GM12878 (cell line): ENCODE results near the gene POLDIP3. TPM values are rescaled to one million over a fixed set of nuclear protein-coding genes. Genes with fewer than 3 reads are reported as not detected.

Experiments
- ATAC-seq: fragments of 200-7000 bp; cut with Tn5 transposase; 3 replicates; pipeline ENCODE4 v1.9.1; 2020; ENCODE audit warnings: mild to moderate bottlenecking, moderate library complexity
- BruUV-seq: library from RNA; stranded (reverse); fragments of 400-500 nt; replicated peaks from 2 replicates; lab custom pipeline; 2021; lab: Mats Ljungman, UMichigan
- CTCF ChIA-PET: fragments of 300-600 bp; sonication (Branson Sonifier 250); formaldehyde crosslinking; extraction: SDS; loops from one replicate; lab custom pipeline; 2021; ENCODE audit warnings: inconsistent platforms; lab: Yijun Ruan, JAX
- POLR2A ChIA-PET: fragments of 350-600 bp; formaldehyde crosslinking; extraction: SDS; loops from one replicate; lab custom pipeline; 2021; ENCODE audit warnings: inconsistent platforms; lab: Charles Lee
- RAD21 ChIA-PET: fragments of 300-600 bp; sonication (Branson Sonifier 250); formaldehyde crosslinking; loops from one replicate; lab custom pipeline; 2023; ENCODE audit warnings: antibody characterized with exemption; ENCODE audit not compliant: unreplicated experiment; lab: Charles Lee
- SMC1A ChIA-PET: fragments of 300-600 bp; sonication (Branson Sonifier 250); formaldehyde crosslinking; loops from one replicate; lab custom pipeline; 2023; ENCODE audit not compliant: unreplicated experiment, uncharacterized antibody; lab: Charles Lee
- DNase-seq: peaks from one replicate; pipeline ENCODE4 v3.0.0-alpha.2; 2011; ENCODE audit warnings: low read depth, low spot score
- FAIRE-seq: peaks from 3 replicates; lab custom pipeline; 2011; peaks lifted over from hg19 to GRCh38; lab: Jason Lieb, UNC
- H2AFZ ChIP-seq: 2 replicates; pipeline ENCODE4 v1.6.0; 2011; ENCODE audit warnings: low read depth, low read length, control low read depth; ENCODE audit not compliant: control insufficient read depth
- H3K27ac ChIP-seq: 2 replicates; pipeline ENCODE4 v1.5.1; 2011; ENCODE audit warnings: control low read depth; ENCODE audit not compliant: control insufficient read depth, insufficient read depth
- H3K27me3 ChIP-seq, 2 experiments: replicated peaks in 1 of 2; 2 replicates each; pipeline versions ENCODE4 v1.6.0 to v1.6.1; 2011; ENCODE audit warnings: low read length in 1 of 2; ENCODE audit not compliant: control insufficient read depth in 2 of 2, insufficient read depth in 2 of 2
- H3K36me3 ChIP-seq, 2 experiments: 2 replicates each; pipeline ENCODE4 v1.5.1; 2011; ENCODE audit warnings: low read length in 1 of 2; ENCODE audit not compliant: control insufficient read depth in 2 of 2, insufficient read depth in 2 of 2
- H3K4me1 ChIP-seq: 2 replicates; pipeline ENCODE4 v1.6.1; 2011; ENCODE audit warnings: mild to moderate bottlenecking, low read length, moderate library complexity, mixed read lengths; ENCODE audit not compliant: control insufficient read depth, insufficient read depth
- H3K4me2 ChIP-seq: 2 replicates; pipeline ENCODE4 v1.6.0; 2011; ENCODE audit warnings: control low read depth; ENCODE audit not compliant: control insufficient read depth, insufficient read depth
- H3K4me3 ChIP-seq: fragments of 200-600 bp; sonication (generic); 2 replicates; pipeline ENCODE4 v1.5.1; 2016
- H3K79me2 ChIP-seq: 2 replicates; pipeline ENCODE4 v1.6.0; 2011; ENCODE audit warnings: low read length; ENCODE audit not compliant: control insufficient read depth, insufficient read depth
- H3K9ac ChIP-seq: 2 replicates; pipeline ENCODE4 v1.8.0; 2011; ENCODE audit warnings: low read length, control low read depth, mixed read lengths; ENCODE audit not compliant: control insufficient read depth, insufficient read depth
- H3K9me3 ChIP-seq: replicated peaks from 3 replicates; pipeline ENCODE4 v1.5.1; 2011; ENCODE audit warnings: mild to moderate bottlenecking, low read length; ENCODE audit not compliant: control insufficient read depth, insufficient read depth
- H4K20me1 ChIP-seq: 2 replicates; pipeline ENCODE4 v1.6.0; 2011; ENCODE audit not compliant: control insufficient read depth, insufficient read depth
- BMI1 ChIP-seq: fragments of 450-650 bp; IDR thresholded peaks from 2 replicates; pipeline ENCODE4 v1.6.1; 2016; ENCODE audit warnings: mild to moderate bottlenecking, moderate library complexity, borderline replicate concordance
- CBX5 ChIP-seq: sonication (generic); IDR thresholded peaks from 2 replicates; pipeline ENCODE4 v1.6.1; 2016; ENCODE audit warnings: low read depth, moderate library complexity, mild to moderate bottlenecking, inconsistent platforms
- CHD2 ChIP-seq: IDR thresholded peaks from 2 replicates; pipeline ENCODE4 v1.6.1; 2011; ENCODE audit warnings: low read depth, low read length, improper control_type of control experiment, borderline replicate concordance
- CHD4 ChIP-seq: fragments of 200-600 bp; sonication (generic); IDR thresholded peaks from 2 replicates; pipeline ENCODE4 v1.6.1; 2016; ENCODE audit warnings: mild to moderate bottlenecking
- EED ChIP-seq: sonication (generic); IDR thresholded peaks from 2 replicates; pipeline ENCODE4 v1.6.1; 2016; ENCODE audit warnings: antibody characterized with exemption, low read depth
- GATAD2B ChIP-seq: fragments of 450-650 bp; conservative IDR thresholded peaks from 2 replicates; pipeline ENCODE4 v1.6.1; 2017; ENCODE audit warnings: low read depth, mild to moderate bottlenecking, moderate library complexity
- MXI1 ChIP-seq: fragments of 150-350 bp; IDR thresholded peaks from 2 replicates; pipeline ENCODE4 v1.6.1; 2011; ENCODE audit warnings: low read depth, mild to moderate bottlenecking, inconsistent platforms, low read length, improper control_type of control experiment
- NFYB ChIP-seq: IDR thresholded peaks from 2 replicates; pipeline ENCODE4 v1.6.1; 2011; ENCODE audit warnings: low read depth, mild to moderate bottlenecking, low read length, improper control_type of control experiment, moderate library complexity; ENCODE audit not compliant: insufficient read depth
- POLR2AphosphoS2 ChIP-seq: IDR thresholded peaks from 2 replicates; pipeline ENCODE4 v1.6.1; 2011; ENCODE audit warnings: low read depth, mild to moderate bottlenecking, low read length, improper control_type of control experiment, moderate library complexity
- RB1 ChIP-seq: fragments of 450-650 bp; formaldehyde crosslinking; IDR thresholded peaks from 2 replicates; pipeline ENCODE4 v1.6.1; 2017; ENCODE audit warnings: mild to moderate bottlenecking, borderline replicate concordance
- RELA ChIP-seq: fragments of 450-650 bp; IDR thresholded peaks from 2 replicates; pipeline ENCODE4 v1.8.0; 2014; ENCODE audit warnings: borderline replicate concordance; ENCODE audit not compliant: partially characterized antibody
- RELB ChIP-seq: fragments of 450-650 bp; IDR thresholded peaks from 2 replicates; pipeline ENCODE4 v1.6.1; 2017; ENCODE audit warnings: low read depth, mild to moderate bottlenecking, moderate library complexity
- SMAD5 ChIP-seq: IDR thresholded peaks from 2 replicates; pipeline ENCODE4 v1.6.1; 2016; ENCODE audit warnings: antibody characterized with exemption, low read depth
- SREBF2 ChIP-seq: IDR thresholded peaks from 2 replicates; pipeline ENCODE4 v1.6.1; 2012; ENCODE audit warnings: mild to moderate bottlenecking, low read length
- YY1 ChIP-seq: IDR thresholded peaks from 2 replicates; pipeline ENCODE4 v1.6.1; 2011; ENCODE audit warnings: low read depth, mild to moderate bottlenecking, low read length
- ZZZ3 ChIP-seq: IDR thresholded peaks from 2 replicates; pipeline ENCODE4 v1.6.1; 2011; ENCODE audit warnings: low read depth; ENCODE audit not compliant: control insufficient read depth, insufficient read length
- WGBS: methylation state at CpG from one replicate; pipeline ENCODE4 v1.1.6; 2016; ENCODE audit warnings: low lambda C conversion rate; ENCODE audit not compliant: insufficient replicate concordance, insufficient coverage; ENCODE audit errors: missing lambda C conversion rate; 5-methylcytosine and 5-hydroxymethylcytosine counted together
- in situ Hi-C: fragments of 300-500 bp; cut with MboI; formaldehyde crosslinking; loops from 9 replicates; pipeline ENCODE4 v1.14.3; 2018; ENCODE audit warnings: mixed read lengths
- intact Hi-C: fragments of 100-400 bp; cut with micrococcal nuclease; formaldehyde crosslinking; loops from one replicate; pipeline ENCODE4 v1.14.2; 2022; ENCODE audit not compliant: unreplicated experiment
- polyA plus RNA-seq, 11 experiments: library from polyadenylated mRNA; depleted of rRNA in 4 of 11; unstranded in 6 of 11; stranded (reverse) in 5 of 11; fragments of >200 nt; fragmentation: Nextera tagmentation in 4 of 11; fragmentation: Illumina TruSeq in 1 of 11; extraction: Ambion mirVana in 4 of 11; extraction: Trizol in 1 of 11; gene quantifications; 1 replicate in 1 of 11; 2 replicates in 10 of 11; pipeline versions ENCODE4 v1.2.1 to v1.2.3, GENCODE V29; 2011 to 2016; ENCODE audit warnings: inconsistent platforms in 2 of 11, missing spikeins in 2 of 11, low read depth in 1 of 11
- total RNA-seq, 4 experiments: library from RNA; depleted of rRNA in 3 of 4; stranded (reverse); fragments of >200 nt in 3 of 4; fragmentation: Illumina TruSeq in 1 of 4; extraction: Trizol in 1 of 4; gene quantifications; 2 replicates each; pipeline versions ENCODE4 v1.2.1 to v1.2.3, GENCODE V29; 2013 to 2021

POLDIP3 gene
- total and polyA plus RNA-seq, 10 of the 15 experiments (the other 5 are each of a cell fraction or from before 2014, with no cell fraction given): 14.8 to 60.2 (median 49.5) TPM

- in situ Hi-C loops (no loop called here), intact Hi-C loops (no loop called here)
- Histone ChIP-seq H2AFZ (no peak overlapping the region), H3K4me2 (no peak overlapping the region), H3K27ac (no peak overlapping the region), H3K9me3 (no peaks in the 10 kb centered on the region)
- RAD21 ChIA-PET: no interaction called here
- SMC1A ChIA-PET: interaction anchor here (1.3 kb wide), 1 partner anchor 11 kb away, joined by 3 read pairs; no protein-coding TSS in a partner anchor
- POLR2A ChIA-PET: interaction anchor here (0.7 to 0.8 kb wide), 2 partner anchors 9 kb away, joined by 3 read pairs; no protein-coding TSS in a partner anchor
- TF ChIP-seq RELB: no peak
- TF ChIP-seq NFYB: no peak
- TF ChIP-seq RELA: no peak
- no peak for TF ChIP-seq YY1
- no peak for TF ChIP-seq EED
- TF ChIP-seq GATAD2B: no peak
- no peak for TF ChIP-seq ZZZ3
- TF ChIP-seq SREBF2: no peak
- no peak for TF ChIP-seq RB1
- no peak for TF ChIP-seq CHD2
- TF ChIP-seq CHD4: no peak
- no peak for TF ChIP-seq SMAD5
- TF ChIP-seq MXI1: no peak
- TF ChIP-seq CBX5: no peak
- TF ChIP-seq BMI1: no peak
- no peak for TF ChIP-seq POLR2AphosphoS2
- TF ChIP-seq, all 136 proteins: peak for 0
- BruUV-seq: TSS peak; percentile 51
- DNase-seq (no peak), FAIRE-seq (no peak), ATAC-seq (no peak)
- no peak overlapping the region for H3K9ac ChIP-seq
- no peak overlapping the region for H3K4me3 ChIP-seq
- H3K79me2 ChIP-seq: 0 out of 2 replicates have a peak, but pooled peaks cover 3% of the 10 kb centered on the region
- H4K20me1 ChIP-seq: no peaks in the 10 kb centered on the region; the same call in none of the 2 replicates
- H3K4me1 ChIP-seq: no peaks in the 10 kb centered on the region
- CTCF ChIA-PET: no interaction called here
- no peaks in the 10 kb centered on the region for H3K27me3 ChIP-seq
- WGBS: 92% methylated on average over 9 of the region's 9 CpGs
- peaks cover 7 to 34% of the 10 kb centered on the region in 2 experiments; a peak in 3 of 4 replicates for H3K36me3 ChIP-seq
Observed at GRCh38 chr22:42633013-42633412, 18.3 kb upstream of the POLDIP3 start.
